ENCODE data around the gene RTEL1. TPM values are rescaled to one million over a fixed set of nuclear protein-coding genes. Genes with fewer than 3 reads are reported as not detected.
"Not testable (repeated sequence)": the region's sequence is repeated elsewhere in the genome, so short reads cannot be mapped to it uniquely, and the experiment has no call there.

RTEL1 gene
- total RNA-seq, 1 donor from 2014 or later: 55.5 TPM

- no peak for DNase-seq (ENCODE audit: low spot score)
- Mint-ChIP-seq H3K4me3 (peak overlapping the region; percentile 86), H3K27ac (peak overlapping the region; percentile 68), H3K9me3 (no peaks in the 10 kb centered on the region), H3K36me3 (ENCODE audit: low read depth) (peaks cover 40% of the 10 kb centered on the region), H3K27me3 (ENCODE audit: insufficient read depth) (no peaks in the 10 kb centered on the region), H3K4me1 (ENCODE audit: low read depth) (peaks cover 34% of the 10 kb centered on the region)
- intact Hi-C loops (cut with micrococcal nuclease): loop anchor here (2.0 kb wide), 1 partner anchor 172 kb away; the partner anchor contains the start of gene PTK6
Observed at GRCh38 chr20:63708301-63709148, 50.4 kb downstream of the RTEL1 start.

- Mint-ChIP-seq H3K27ac (no peak overlapping the region), H3K4me3 (peak overlapping the region; percentile 86), H3K4me1 (ENCODE audit: low read depth) (peaks cover 34% of the 10 kb centered on the region), H3K36me3 (ENCODE audit: low read depth) (peaks cover 43% of the 10 kb centered on the region), H3K9me3 (no peaks in the 10 kb centered on the region), H3K27me3 (ENCODE audit: insufficient read depth) (no peaks in the 10 kb centered on the region)
- no peak for DNase-seq (ENCODE audit: low spot score)
- intact Hi-C loops (cut with micrococcal nuclease): loop anchor here (2.0 kb wide), 1 partner anchor 172 kb away; the partner anchor contains the start of gene PTK6
Observed at GRCh38 chr20:63709149-63709527, 51.0 kb downstream of the RTEL1 start.

GRCh38 chr20:63711085-63711645 is 53.1 kb downstream of the RTEL1 start:
- Mint-ChIP-seq H3K27ac (no peak overlapping the region), H3K36me3 (ENCODE audit: low read depth) (peaks cover 54% of the 10 kb centered on the region), H3K4me1 (ENCODE audit: low read depth) (peaks cover 34% of the 10 kb centered on the region), H3K4me3 (peak overlapping the region; percentile 71), H3K9me3 (peaks cover 2% of the 10 kb centered on the region), H3K27me3 (ENCODE audit: insufficient read depth) (no peaks in the 10 kb centered on the region)
- no peak for DNase-seq (ENCODE audit: low spot score)
- intact Hi-C loops (cut with micrococcal nuclease): no loop called here

- Mint-ChIP-seq H3K4me3 (no peak overlapping the region), H3K36me3 (ENCODE audit: low read depth) (peaks cover 58% of the 10 kb centered on the region), H3K27me3 (ENCODE audit: insufficient read depth) (no peaks in the 10 kb centered on the region), H3K9me3 (peaks cover 4% of the 10 kb centered on the region), H3K4me1 (ENCODE audit: low read depth) (peaks cover 26% of the 10 kb centered on the region), H3K27ac (no peak overlapping the region)
- intact Hi-C loops (cut with micrococcal nuclease): no loop called here
- DNase-seq (ENCODE audit: low spot score): no peak
Observed at GRCh38 chr20:63712191-63712590, 54.1 kb downstream of the RTEL1 start.

GRCh38 chr20:63714858-63715257 is 56.7 kb downstream of the RTEL1 start:
- H3K36me3 Mint-ChIP-seq (ENCODE audit: low read depth): peaks cover 70% of the 10 kb centered on the region
- no peak overlapping the region for H3K27ac Mint-ChIP-seq
- H3K9me3 Mint-ChIP-seq: peaks cover 11% of the 10 kb centered on the region
- H3K27me3 Mint-ChIP-seq (ENCODE audit: insufficient read depth): no peaks in the 10 kb centered on the region
- H3K4me3 Mint-ChIP-seq: no peak overlapping the region
- no peak for DNase-seq (ENCODE audit: low spot score)
- intact Hi-C loops (cut with micrococcal nuclease): no loop called here
- peaks cover 24% of the 10 kb centered on the region for H3K4me1 Mint-ChIP-seq (ENCODE audit: low read depth)

GRCh38 chr20:63718996-63719395 is 60.9 kb downstream of the RTEL1 start:
- intact Hi-C loops (cut with micrococcal nuclease): no loop called here
- Mint-ChIP-seq H3K4me1 (ENCODE audit: low read depth) (peaks cover 15% of the 10 kb centered on the region), H3K4me3 (no peak overlapping the region), H3K27ac (no peak overlapping the region), H3K36me3 (ENCODE audit: low read depth) (peaks cover 57% of the 10 kb centered on the region), H3K27me3 (ENCODE audit: insufficient read depth) (no peaks in the 10 kb centered on the region), H3K9me3 (peaks cover 11% of the 10 kb centered on the region)
- no peak for DNase-seq (ENCODE audit: low spot score)

GRCh38 chr20:63722967-63723622 is 65.0 kb downstream of the RTEL1 start:
- peaks cover 16% of the 10 kb centered on the region for H3K9me3 Mint-ChIP-seq
- H3K4me3 Mint-ChIP-seq; DNase-seq (ENCODE audit: low spot score); H3K27me3 Mint-ChIP-seq (ENCODE audit: insufficient read depth); intact Hi-C loops (cut with micrococcal nuclease); H3K27ac Mint-ChIP-seq: not testable (repeated sequence)
- H3K4me1 Mint-ChIP-seq (ENCODE audit: low read depth): peaks cover 28% of the 10 kb centered on the region
- peaks cover 46% of the 10 kb centered on the region for H3K36me3 Mint-ChIP-seq (ENCODE audit: low read depth)

GRCh38 chr20:63730189-63730733 is 72.1 kb downstream of the RTEL1 start:
- DNase-seq (ENCODE audit: low spot score); H3K27me3 Mint-ChIP-seq (ENCODE audit: insufficient read depth); H3K9me3 Mint-ChIP-seq: not testable (repeated sequence)
- Mint-ChIP-seq H3K4me3 (peak overlapping the region; percentile 28), H3K27ac (peak overlapping the region; percentile 45), H3K36me3 (ENCODE audit: low read depth) (peaks cover 31% of the 10 kb centered on the region), H3K4me1 (ENCODE audit: low read depth) (peaks cover 37% of the 10 kb centered on the region)
- intact Hi-C loops (cut with micrococcal nuclease): loop anchor here (2.0 to 10.0 kb wide), 4 partner anchors 23 to 245 kb away; partner anchors contain the start of genes ARFRP1, SAMD10 and TPD52L2

- Mint-ChIP-seq H3K4me1 (ENCODE audit: low read depth) (peaks cover 44% of the 10 kb centered on the region), H3K36me3 (ENCODE audit: low read depth) (peaks cover 31% of the 10 kb centered on the region), H3K27ac (no peak overlapping the region), H3K27me3 (ENCODE audit: insufficient read depth) (no peaks in the 10 kb centered on the region), H3K4me3 (no peak overlapping the region), H3K9me3 (peaks cover 3% of the 10 kb centered on the region)
- intact Hi-C loops (cut with micrococcal nuclease): loop anchor here (1.0 to 10.0 kb wide), 5 partner anchors 8 to 243 kb away; partner anchors contain the start of genes ARFRP1, SAMD10, SLC2A4RG and TPD52L2
- DNase-seq (ENCODE audit: low spot score): no peak
Observed at GRCh38 chr20:63731410-63731809, 73.3 kb downstream of the RTEL1 start.

GRCh38 chr20:63732118-63733095 is 74.3 kb downstream of the RTEL1 start:
- intact Hi-C loops (cut with micrococcal nuclease): loop anchor here (5.0 to 10.0 kb wide), 2 partner anchors 95 to 242 kb away; partner anchors contain the start of gene SAMD10
- Mint-ChIP-seq H3K27ac (no peak overlapping the region), H3K9me3 (no peaks in the 10 kb centered on the region), H3K36me3 (ENCODE audit: low read depth) (peaks cover 29% of the 10 kb centered on the region), H3K4me1 (ENCODE audit: low read depth) (peaks cover 41% of the 10 kb centered on the region), H3K27me3 (ENCODE audit: insufficient read depth) (no peaks in the 10 kb centered on the region), H3K4me3 (no peak overlapping the region)
- DNase-seq (ENCODE audit: low spot score): no peak

- intact Hi-C loops (cut with micrococcal nuclease): loop anchor here (5.0 to 10.0 kb wide), 2 partner anchors 96 to 242 kb away; partner anchors contain the start of gene SAMD10
- Mint-ChIP-seq H3K9me3 (no peaks in the 10 kb centered on the region), H3K27ac (no peak overlapping the region), H3K27me3 (ENCODE audit: insufficient read depth) (no peaks in the 10 kb centered on the region), H3K4me1 (ENCODE audit: low read depth) (peaks cover 35% of the 10 kb centered on the region), H3K36me3 (ENCODE audit: low read depth) (peaks cover 27% of the 10 kb centered on the region), H3K4me3 (no peak overlapping the region)
- no peak for DNase-seq (ENCODE audit: low spot score)
Observed at GRCh38 chr20:63733117-63733516, 75.0 kb downstream of the RTEL1 start.
